ENCODE results near the gene PNLIP. TPM values are rescaled to one million over a fixed set of nuclear protein-coding genes. Genes with fewer than 3 reads are reported as not detected.
A peak's percentile ranks its signal among the peaks of the same experiment; 100 is the strongest.

PNLIP gene
- total RNA-seq, 1 donor from 2014 or later, result not detected

GRCh38 chr10:116574797-116575196 lies 29.1 kb downstream of the PNLIP start:
- no peak for TF ChIP-seq CTCF (conservative IDR thresholded peaks at IDR 0.05)
- Mint-ChIP-seq H3K27ac (no peak overlapping the region), H3K9me3 (no peaks in the 10 kb centered on the region), H3K4me1 (ENCODE audit: unreplicated experiment) (no peaks in the 10 kb centered on the region), H3K36me3 (no peaks in the 10 kb centered on the region), H3K4me3 (no peak overlapping the region), H3K27me3 (peaks cover 9% of the 10 kb centered on the region)
- DNase-seq (ENCODE audit: extremely low spot score, unreplicated experiment), result no peak

GRCh38 chr10:116587878-116588591 lies 42.3 kb downstream of the PNLIP start:
- Mint-ChIP-seq H3K27me3 (peaks cover 3% of the 10 kb centered on the region), H3K9me3 (no peaks in the 10 kb centered on the region), H3K4me1 (ENCODE audit: unreplicated experiment) (no peaks in the 10 kb centered on the region), H3K4me3 (no peak overlapping the region), H3K27ac (no peak overlapping the region), H3K36me3 (no peaks in the 10 kb centered on the region)
- TF ChIP-seq CTCF (conservative IDR thresholded peaks at IDR 0.05), result no peak
- DNase-seq (ENCODE audit: extremely low spot score, unreplicated experiment), result no peak

- Mint-ChIP-seq H3K27ac (no peak overlapping the region), H3K27me3 (peaks cover 3% of the 10 kb centered on the region), H3K4me1 (ENCODE audit: unreplicated experiment) (no peaks in the 10 kb centered on the region), H3K9me3 (no peaks in the 10 kb centered on the region), H3K4me3 (no peak overlapping the region), H3K36me3 (no peaks in the 10 kb centered on the region)
- TF ChIP-seq CTCF (conservative IDR thresholded peaks at IDR 0.05), result no peak
- DNase-seq (ENCODE audit: extremely low spot score, unreplicated experiment), result no peak
Observed at GRCh38 chr10:116588995-116589394, 43.3 kb downstream of the PNLIP start.

GRCh38 chr10:116589926-116590325 lies 44.2 kb downstream of the PNLIP start:
- TF ChIP-seq CTCF (conservative IDR thresholded peaks at IDR 0.05), result no peak
- no peak for DNase-seq (ENCODE audit: extremely low spot score, unreplicated experiment)
- H3K4me1 Mint-ChIP-seq (ENCODE audit: unreplicated experiment), result no peaks in the 10 kb centered on the region
- no peak overlapping the region for H3K27ac Mint-ChIP-seq
- no peaks in the 10 kb centered on the region for H3K9me3 Mint-ChIP-seq
- H3K27me3 Mint-ChIP-seq, result peaks cover 7% of the 10 kb centered on the region
- no peaks in the 10 kb centered on the region for H3K36me3 Mint-ChIP-seq
- no peak overlapping the region for H3K4me3 Mint-ChIP-seq

GRCh38 chr10:116590590-116591444 lies 45.1 kb downstream of the PNLIP start, which contains the start of gene PNLIPRP1:
PNLIPRP1 (plus strand) TSS chr10:116590959; CDS start chr10:116591130, 171 bp downstream.
- peak within 1 kb of the TSS; percentile 23 for H3K27ac Mint-ChIP-seq
- H3K9me3 Mint-ChIP-seq, result no peaks in the 10 kb centered on the region
- peaks cover 16% of the 10 kb centered on the region for H3K27me3 Mint-ChIP-seq
- no peak for DNase-seq (ENCODE audit: extremely low spot score, unreplicated experiment)
- H3K36me3 Mint-ChIP-seq, result no peaks in the 10 kb centered on the region
- no peak for TF ChIP-seq CTCF (conservative IDR thresholded peaks at IDR 0.05)
- no peak within 1 kb of the TSS for H3K4me3 Mint-ChIP-seq
- H3K4me1 Mint-ChIP-seq (ENCODE audit: unreplicated experiment), result no peaks in the 10 kb centered on the region

Data from type B pancreatic cell (in vitro differentiated cells).